Skeletal muscle satellite cell (primary cell): ENCODE results near the gene PRRT4.

Source experiments
- H3K27me3 ChIP-seq: 2 replicates; pipeline ENCODE4 v1.7.0; 2013; ENCODE audit warnings: low read length; ENCODE audit not compliant: control insufficient read depth, insufficient read depth
- H3K36me3 ChIP-seq: 2 replicates; pipeline ENCODE4 v1.7.0; 2013; ENCODE audit warnings: mild to moderate bottlenecking, control low read depth, low read length; ENCODE audit not compliant: insufficient read depth
- H3K4me1 ChIP-seq: 2 replicates; pipeline ENCODE4 v1.7.0; 2013; ENCODE audit warnings: low read length; ENCODE audit not compliant: control insufficient read depth, insufficient read depth
- H3K4me2 ChIP-seq: 2 replicates; pipeline ENCODE4 v1.7.0; 2013; ENCODE audit warnings: mild to moderate bottlenecking, low read length
- H3K4me3 ChIP-seq: 2 replicates; pipeline ENCODE4 v1.7.0; 2013; ENCODE audit warnings: low read length
- H3K9ac ChIP-seq: 2 replicates; pipeline ENCODE4 v1.7.0; 2013; ENCODE audit warnings: mild to moderate bottlenecking, low read depth, low read length, moderate library complexity
- H3K9me3 ChIP-seq: replicated peaks from 2 replicates; pipeline ENCODE4 v1.7.0; 2013; ENCODE audit warnings: mild to moderate bottlenecking, control low read depth, low read length

The PRRT4 gene

GRCh38 chr7:128404143-128404681, 42.7 kb upstream of the PRRT4 start:
- Histone ChIP-seq H3K4me1 (peaks cover 28% of the 10 kb centered on the region), H3K9me3 (no peaks in the 10 kb centered on the region), H3K9ac (peak overlapping the region; percentile 90), H3K4me3 (peak overlapping the region; percentile 92), H3K4me2 (peak overlapping the region; percentile 98), H3K27me3 (no peaks in the 10 kb centered on the region), H3K36me3 (peaks cover 33% of the 10 kb centered on the region)

GRCh38 chr7:128403676-128404075, 42.2 kb upstream of the PRRT4 start:
- H3K36me3 ChIP-seq: peaks cover 36% of the 10 kb centered on the region
- no peaks in the 10 kb centered on the region for H3K9me3 ChIP-seq
- H3K27me3 ChIP-seq: no peaks in the 10 kb centered on the region
- no peak overlapping the region for H3K4me3 ChIP-seq
- H3K4me2 ChIP-seq: peak overlapping the region; percentile 98
- H3K9ac ChIP-seq: no peak overlapping the region
- peaks cover 22% of the 10 kb centered on the region for H3K4me1 ChIP-seq

GRCh38 chr7:128402356-128402755, 40.9 kb upstream of the PRRT4 start:
- no peaks in the 10 kb centered on the region for H3K9me3 ChIP-seq
- no peak overlapping the region for H3K4me3 ChIP-seq
- no peaks in the 10 kb centered on the region for H3K27me3 ChIP-seq
- no peak overlapping the region for H3K4me2 ChIP-seq
- H3K9ac ChIP-seq: no peak overlapping the region
- H3K36me3 ChIP-seq: peaks cover 48% of the 10 kb centered on the region
- H3K4me1 ChIP-seq: peaks cover 20% of the 10 kb centered on the region

DNA sequence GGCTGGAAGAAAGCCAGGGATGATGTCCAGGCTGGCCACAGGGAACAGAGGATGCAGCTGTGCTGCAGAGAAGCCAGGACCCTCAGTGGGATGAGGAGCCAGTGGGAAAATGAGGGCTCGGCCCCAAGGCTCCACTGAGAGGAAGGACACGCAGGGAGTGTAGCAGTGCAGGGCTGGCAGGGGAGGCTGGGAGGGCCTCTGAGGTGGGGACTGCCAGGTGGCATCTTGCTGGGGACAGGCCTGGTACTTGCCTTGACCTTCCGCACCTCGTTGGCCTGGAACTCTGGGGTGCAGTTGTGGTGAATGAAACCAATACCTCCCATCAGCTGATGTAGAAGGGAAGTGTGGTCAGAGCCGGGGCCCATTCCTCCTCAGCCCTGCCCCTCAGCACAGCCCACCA, 39.1 kb upstream of the PRRT4 start:
- no peak overlapping the region for H3K4me3 ChIP-seq
- H3K4me2 ChIP-seq: no peak overlapping the region
- no peaks in the 10 kb centered on the region for H3K27me3 ChIP-seq
- H3K9me3 ChIP-seq: no peaks in the 10 kb centered on the region
- no peak overlapping the region for H3K9ac ChIP-seq
- H3K4me1 ChIP-seq: peaks cover 20% of the 10 kb centered on the region
- peaks cover 66% of the 10 kb centered on the region for H3K36me3 ChIP-seq

- Histone ChIP-seq H3K27me3 (no peaks in the 10 kb centered on the region), H3K4me3 (no peak overlapping the region), H3K4me2 (no peak overlapping the region), H3K9ac (no peak overlapping the region), H3K36me3 (peaks cover 72% of the 10 kb centered on the region), H3K4me1 (peaks cover 16% of the 10 kb centered on the region), H3K9me3 (no peaks in the 10 kb centered on the region)
Measured at GRCh38 chr7:128399991-128400390, 38.5 kb upstream of the PRRT4 start.

DNA sequence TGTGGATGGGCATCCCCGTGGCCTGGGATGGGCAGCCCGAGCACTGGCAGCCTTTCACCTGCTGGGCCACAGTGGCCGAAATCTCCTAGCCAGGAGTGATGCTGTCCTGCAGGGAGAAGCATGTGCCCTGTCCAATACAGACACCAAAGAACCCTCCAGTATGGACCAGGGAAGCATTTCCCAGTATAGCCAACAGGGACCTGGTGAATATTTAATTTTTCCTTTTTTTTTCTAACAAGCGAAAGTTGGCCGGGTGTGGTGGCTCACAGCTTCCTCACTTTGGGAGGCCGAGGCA, 37.3 kb upstream of the PRRT4 start:
- peaks cover 83% of the 10 kb centered on the region for H3K36me3 ChIP-seq
- no peaks in the 10 kb centered on the region for H3K27me3 ChIP-seq
- peaks cover 4% of the 10 kb centered on the region for H3K4me1 ChIP-seq
- H3K9me3 ChIP-seq: no peaks in the 10 kb centered on the region
- H3K4me3 ChIP-seq: no peak overlapping the region
- H3K4me2 ChIP-seq: no peak overlapping the region
- H3K9ac ChIP-seq: no peak overlapping the region

DNA sequence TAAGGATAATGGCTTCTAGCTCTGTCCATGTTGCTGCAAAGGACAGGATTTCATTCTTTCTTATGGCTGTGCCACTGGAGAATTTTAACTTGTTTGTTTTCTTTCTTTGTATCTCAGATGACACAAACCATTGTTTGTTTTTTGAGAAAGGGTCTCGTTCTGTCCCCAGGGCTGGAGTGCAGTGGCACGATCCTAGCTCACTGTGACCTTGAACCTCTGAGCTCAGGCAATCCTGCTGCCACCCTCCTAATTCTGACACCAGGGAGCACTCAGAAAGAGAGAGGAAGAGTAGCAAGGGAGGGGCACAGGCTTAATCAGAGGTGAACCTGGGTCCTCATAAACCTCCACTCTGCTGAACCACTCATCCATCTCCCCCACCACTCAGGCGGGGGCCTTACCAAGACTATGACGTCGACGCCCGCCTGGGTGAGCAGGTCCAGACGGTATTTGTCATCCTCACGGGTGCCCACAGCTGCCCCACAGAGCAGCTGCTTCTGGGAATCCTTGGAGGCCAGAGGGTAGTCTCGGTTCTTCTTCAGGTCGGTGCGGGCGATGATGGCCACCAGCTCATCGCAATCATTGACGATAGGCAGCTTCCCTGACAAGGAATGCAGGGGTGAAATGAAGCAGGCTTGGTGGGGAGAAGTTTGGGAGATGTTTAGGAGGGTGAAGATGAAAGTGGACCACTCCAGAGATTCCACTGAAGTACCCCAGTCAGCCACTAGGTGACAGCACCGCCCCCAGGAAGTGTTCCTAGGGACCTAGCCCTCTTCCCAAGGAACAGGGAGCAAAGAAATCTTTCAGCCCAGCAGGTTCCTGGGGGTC, 36.7 kb upstream of the PRRT4 start:
- Histone ChIP-seq H3K9ac (no peak overlapping the region), H3K9me3 (no peaks in the 10 kb centered on the region), H3K27me3 (no peaks in the 10 kb centered on the region), H3K4me2 (no peak overlapping the region), H3K36me3 (peaks cover 85% of the 10 kb centered on the region), H3K4me3 (no peak overlapping the region), H3K4me1 (no peaks in the 10 kb centered on the region)

- Histone ChIP-seq H3K9ac (no peak overlapping the region), H3K4me3 (no peak overlapping the region), H3K4me1 (no peaks in the 10 kb centered on the region), H3K27me3 (no peaks in the 10 kb centered on the region), H3K9me3 (no peaks in the 10 kb centered on the region), H3K36me3 (peaks cover 79% of the 10 kb centered on the region), H3K4me2 (no peak overlapping the region)
Measured at GRCh38 chr7:128396357-128396756, 34.9 kb upstream of the PRRT4 start.

DNA sequence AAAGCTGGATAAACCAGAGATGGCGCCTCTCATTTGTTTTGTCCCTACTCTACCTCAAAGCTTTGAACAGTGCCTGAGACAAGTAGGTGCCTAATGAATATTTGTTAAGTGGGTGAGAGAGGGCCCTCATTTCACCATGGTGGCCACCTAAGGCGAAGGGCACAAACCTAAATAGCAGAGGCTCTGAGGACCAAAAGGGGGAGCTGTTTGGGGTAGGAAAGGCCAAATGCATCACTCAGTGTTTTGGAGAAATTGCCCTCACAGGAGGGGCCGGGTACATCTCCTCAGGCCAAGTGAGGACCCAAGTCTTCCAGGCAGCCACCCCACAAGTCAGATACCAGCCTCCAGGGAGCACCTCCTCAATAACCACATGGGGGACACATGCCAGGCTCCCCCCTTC, 34.3 kb upstream of the PRRT4 start:
- Histone ChIP-seq H3K4me1 (no peaks in the 10 kb centered on the region), H3K36me3 (peaks cover 74% of the 10 kb centered on the region), H3K4me3 (no peak overlapping the region), H3K9ac (no peak overlapping the region), H3K9me3 (no peaks in the 10 kb centered on the region), H3K4me2 (no peak overlapping the region), H3K27me3 (no peaks in the 10 kb centered on the region)

DNA sequence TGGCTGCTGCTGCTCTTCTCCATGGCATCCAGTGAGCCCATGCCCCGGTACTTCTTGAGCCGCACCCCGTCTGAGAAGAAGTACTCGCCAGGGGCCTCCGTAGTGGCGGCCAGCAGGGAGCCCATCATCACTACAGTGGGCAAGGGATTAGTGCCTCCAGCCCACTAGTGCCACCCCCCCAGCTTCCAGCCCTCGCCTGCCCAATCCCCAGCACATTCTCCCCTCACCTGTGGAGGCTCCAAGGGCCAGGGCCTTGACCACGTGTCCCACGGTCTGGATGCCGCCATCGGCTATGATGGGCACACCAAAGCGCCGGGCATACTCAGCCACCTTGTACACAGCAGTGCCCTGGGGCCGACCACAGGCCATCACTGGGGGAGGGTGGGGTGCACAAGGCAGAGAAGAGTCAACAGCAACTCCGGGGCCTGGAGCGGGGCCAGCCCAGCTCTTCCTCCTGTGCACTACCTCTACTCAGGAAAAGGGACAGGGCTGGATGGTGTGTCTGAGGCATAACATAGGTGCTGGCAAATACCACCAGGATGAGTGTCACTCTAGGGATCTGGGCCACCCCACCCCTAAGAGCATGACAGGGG, 33.5 kb upstream of the PRRT4 start:
- Histone ChIP-seq H3K9ac (no peak overlapping the region), H3K27me3 (no peaks in the 10 kb centered on the region), H3K9me3 (no peaks in the 10 kb centered on the region), H3K4me2 (no peak overlapping the region), H3K36me3 (peaks cover 67% of the 10 kb centered on the region), H3K4me1 (no peaks in the 10 kb centered on the region), H3K4me3 (no peak overlapping the region)

GRCh38 chr7:128393526-128394330, 32.2 kb upstream of the PRRT4 start:
- Histone ChIP-seq H3K9ac (no peak overlapping the region), H3K4me3 (no peak overlapping the region), H3K27me3 (no peaks in the 10 kb centered on the region), H3K36me3 (peaks cover 57% of the 10 kb centered on the region), H3K9me3 (no peaks in the 10 kb centered on the region), H3K4me1 (no peaks in the 10 kb centered on the region), H3K4me2 (no peak overlapping the region)
